SK-N-SH treated with all-trans-retinoic acid at 6 μM for 48 hours (cell line): ENCODE measurements around the gene TAS2R7.

ENCODE experiments used
- ZNF565 ChIP-seq: fragments of 450-650 bp; formaldehyde crosslinking; conservative IDR thresholded peaks from 2 replicates; pipeline ENCODE4 v1.5.0; 2020; ENCODE audit warnings: low read depth, mild to moderate bottlenecking, moderate library complexity
- ZNF8 ChIP-seq: fragments of 450-650 bp; formaldehyde crosslinking; IDR thresholded peaks from 2 replicates; pipeline ENCODE4 v1.5.0; 2020; ENCODE audit warnings: mild to moderate bottlenecking, moderate library complexity

GRCh38 chr12:10771132-10771733 lies 31.2 kb downstream of the TAS2R7 start:
- TF ChIP-seq ZNF565 (CRISPR knock-in tag) (no peak), ZNF8 (CRISPR knock-in tag) (no peak)
